ENCODE measurements around the gene HIPK2. TPM values are rescaled to one million over a fixed set of nuclear protein-coding genes. Genes with fewer than 3 reads are reported as not detected.

Gene HIPK2
- polyA plus RNA-seq, 2 of the 4 experiments (the other 2 are of a cell fraction), result 11.3 to 12.1 TPM

DNA sequence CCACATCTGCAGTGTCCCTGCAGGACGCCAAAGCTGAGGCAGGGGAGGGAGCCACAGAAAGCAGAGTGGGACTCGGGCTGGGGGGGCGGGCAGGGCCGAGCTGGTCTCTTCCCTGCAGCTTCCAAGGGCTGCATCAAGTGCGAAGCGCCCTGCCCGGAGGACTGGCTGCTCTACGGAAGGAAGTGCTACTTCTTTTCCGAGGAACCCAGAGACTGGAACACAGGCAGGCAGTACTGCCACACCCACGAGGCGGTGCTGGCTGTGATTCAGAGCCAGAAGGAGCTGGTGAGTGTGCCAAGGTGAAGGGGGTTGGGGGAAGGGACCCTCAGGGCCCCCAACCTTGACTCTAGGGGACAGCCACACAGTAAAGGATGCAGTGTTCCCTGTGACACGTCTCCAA lies 237.6 kb downstream of the HIPK2 start (continued):
- TF ChIP-seq, protein P1, sequence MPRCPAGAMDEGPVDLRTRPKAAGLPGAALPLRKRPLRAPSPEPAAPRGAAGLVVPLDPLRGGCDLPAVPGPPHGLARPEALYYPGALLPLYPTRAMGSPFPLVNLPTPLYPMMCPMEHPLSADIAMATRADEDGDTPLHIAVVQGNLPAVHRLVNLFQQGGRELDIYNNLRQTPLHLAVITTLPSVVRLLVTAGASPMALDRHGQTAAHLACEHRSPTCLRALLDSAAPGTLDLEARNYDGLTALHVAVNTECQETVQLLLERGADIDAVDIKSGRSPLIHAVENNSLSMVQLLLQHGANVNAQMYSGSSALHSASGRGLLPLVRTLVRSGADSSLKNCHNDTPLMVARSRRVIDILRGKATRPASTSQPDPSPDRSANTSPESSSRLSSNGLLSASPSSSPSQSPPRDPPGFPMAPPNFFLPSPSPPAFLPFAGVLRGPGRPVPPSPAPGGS (IDR thresholded peaks at IDR 0.05), result no peak
- TF ChIP-seq CEBPB (IDR thresholded peaks at IDR 0.05) (no peak), NPAS2 (CRISPR knock-in tag; IDR thresholded peaks at IDR 0.05; ENCODE audit: borderline replicate concordance) (no peak), TP53 (CRISPR knock-in tag; IDR thresholded peaks at IDR 0.05) (no peak), CHD2 (IDR thresholded peaks at IDR 0.05; ENCODE audit: low read length, partially characterized antibody) (no peak), CBX8 (IDR thresholded peaks at IDR 0.05) (no peak), FOXS1 (CRISPR knock-in tag; IDR thresholded peaks at IDR 0.05) (no peak), RCOR1 (IDR thresholded peaks at IDR 0.05; ENCODE audit: low read depth, low read length) (no peak), JUNB (IDR thresholded peaks at IDR 0.05) (no peak), SREBF2 (IDR thresholded peaks at IDR 0.05) (no peak), EHF (CRISPR knock-in tag; IDR thresholded peaks at IDR 0.05) (no peak), KDM5A (IDR thresholded peaks at IDR 0.05) (no peak)

GRCh38 chr7:139538881-139539635 lies 238.7 kb downstream of the HIPK2 start:
- ChIA-PET POLR2A (no interaction called here), CTCF (interaction anchor here (1.5 kb wide), 1 partner anchor 27 kb away, joined by 4 read pairs; no protein-coding TSS in a partner anchor)
- WGBS (ENCODE audit: missing lambda C conversion rate), result 78% methylated on average over 8 of the region's 8 CpGs
- DNase-seq (ENCODE audit: low read depth in 1 of 2, low spot score in 1 of 2), result no peak
- no peak for FAIRE-seq
- Histone ChIP-seq H3K4me1 (no peaks in the 10 kb centered on the region), H3K27ac (no peak overlapping the region), H3K9me3 (no peaks in the 10 kb centered on the region), H3K4me2 (no peak overlapping the region), H3K4me3 (no peak overlapping the region)
- no peak for TF ChIP-seq GATA3 (IDR thresholded peaks at IDR 0.05; ENCODE audit: borderline replicate concordance)
- no peak for TF ChIP-seq KDM1A (IDR thresholded peaks at IDR 0.05; ENCODE audit: low read depth)
- no peak for TF ChIP-seq BHLHE40 (IDR thresholded peaks at IDR 0.05; ENCODE audit: low read depth, low read length)
- TF ChIP-seq, protein P2, sequence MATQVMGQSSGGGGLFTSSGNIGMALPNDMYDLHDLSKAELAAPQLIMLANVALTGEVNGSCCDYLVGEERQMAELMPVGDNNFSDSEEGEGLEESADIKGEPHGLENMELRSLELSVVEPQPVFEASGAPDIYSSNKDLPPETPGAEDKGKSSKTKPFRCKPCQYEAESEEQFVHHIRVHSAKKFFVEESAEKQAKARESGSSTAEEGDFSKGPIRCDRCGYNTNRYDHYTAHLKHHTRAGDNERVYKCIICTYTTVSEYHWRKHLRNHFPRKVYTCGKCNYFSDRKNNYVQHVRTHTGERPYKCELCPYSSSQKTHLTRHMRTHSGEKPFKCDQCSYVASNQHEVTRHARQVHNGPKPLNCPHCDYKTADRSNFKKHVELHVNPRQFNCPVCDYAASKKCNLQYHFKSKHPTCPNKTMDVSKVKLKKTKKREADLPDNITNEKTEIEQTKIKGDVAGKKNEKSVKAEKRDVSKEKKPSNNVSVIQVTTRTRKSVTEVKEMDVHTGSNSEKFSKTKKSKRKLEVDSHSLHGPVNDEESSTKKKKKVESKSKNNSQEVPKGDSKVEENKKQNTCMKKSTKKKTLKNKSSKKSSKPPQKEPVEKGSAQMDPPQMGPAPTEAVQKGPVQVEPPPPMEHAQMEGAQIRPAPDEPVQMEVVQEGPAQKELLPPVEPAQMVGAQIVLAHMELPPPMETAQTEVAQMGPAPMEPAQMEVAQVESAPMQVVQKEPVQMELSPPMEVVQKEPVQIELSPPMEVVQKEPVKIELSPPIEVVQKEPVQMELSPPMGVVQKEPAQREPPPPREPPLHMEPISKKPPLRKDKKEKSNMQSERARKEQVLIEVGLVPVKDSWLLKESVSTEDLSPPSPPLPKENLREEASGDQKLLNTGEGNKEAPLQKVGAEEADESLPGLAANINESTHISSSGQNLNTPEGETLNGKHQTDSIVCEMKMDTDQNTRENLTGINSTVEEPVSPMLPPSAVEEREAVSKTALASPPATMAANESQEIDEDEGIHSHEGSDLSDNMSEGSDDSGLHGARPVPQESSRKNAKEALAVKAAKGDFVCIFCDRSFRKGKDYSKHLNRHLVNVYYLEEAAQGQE (IDR thresholded peaks at IDR 0.05), result no peak
- TF ChIP-seq MYC (IDR thresholded peaks at IDR 0.05; ENCODE audit: borderline replicate concordance, low read length), result no peak
- no peak for TF ChIP-seq MAFK (IDR thresholded peaks at IDR 0.05; ENCODE audit: partially characterized antibody)
- TF ChIP-seq RNF2 (IDR thresholded peaks at IDR 0.05; ENCODE audit: borderline replicate concordance, low read depth), result no peak
- no peak for TF ChIP-seq NR3C1 (IDR thresholded peaks at IDR 0.05)
- no peak for TF ChIP-seq ZNF302 (CRISPR knock-in tag; IDR thresholded peaks at IDR 0.05)
- no peak for ATAC-seq

GRCh38 chr7:139536152-139536551 lies 241.6 kb downstream of the HIPK2 start:
- Histone ChIP-seq H3K4me1 (no peaks in the 10 kb centered on the region), H3K4me3 (no peak overlapping the region), H3K27ac (no peak overlapping the region), H3K4me2 (no peak overlapping the region), H3K9me3 (no peaks in the 10 kb centered on the region)
- 82% methylated on average over 8 of the region's 8 CpGs for WGBS (ENCODE audit: missing lambda C conversion rate)
- no peak for DNase-seq (ENCODE audit: low read depth in 1 of 2, low spot score in 1 of 2)
- ChIA-PET CTCF (interaction anchor here (1.6 kb wide), 1 partner anchor 466 kb away, joined by 3 read pairs; no protein-coding TSS in a partner anchor), POLR2A (no interaction called here)
- no peak for TF ChIP-seq FOSB (CRISPR knock-in tag; IDR thresholded peaks at IDR 0.05)
- no peak for TF ChIP-seq EP300 (IDR thresholded peaks at IDR 0.05)
- TF ChIP-seq MAZ (IDR thresholded peaks at IDR 0.05; ENCODE audit: borderline replicate concordance, low read depth, low read length), result no peak
- no peak for TF ChIP-seq CBX8 (IDR thresholded peaks at IDR 0.05)
- TF ChIP-seq, protein P3, sequence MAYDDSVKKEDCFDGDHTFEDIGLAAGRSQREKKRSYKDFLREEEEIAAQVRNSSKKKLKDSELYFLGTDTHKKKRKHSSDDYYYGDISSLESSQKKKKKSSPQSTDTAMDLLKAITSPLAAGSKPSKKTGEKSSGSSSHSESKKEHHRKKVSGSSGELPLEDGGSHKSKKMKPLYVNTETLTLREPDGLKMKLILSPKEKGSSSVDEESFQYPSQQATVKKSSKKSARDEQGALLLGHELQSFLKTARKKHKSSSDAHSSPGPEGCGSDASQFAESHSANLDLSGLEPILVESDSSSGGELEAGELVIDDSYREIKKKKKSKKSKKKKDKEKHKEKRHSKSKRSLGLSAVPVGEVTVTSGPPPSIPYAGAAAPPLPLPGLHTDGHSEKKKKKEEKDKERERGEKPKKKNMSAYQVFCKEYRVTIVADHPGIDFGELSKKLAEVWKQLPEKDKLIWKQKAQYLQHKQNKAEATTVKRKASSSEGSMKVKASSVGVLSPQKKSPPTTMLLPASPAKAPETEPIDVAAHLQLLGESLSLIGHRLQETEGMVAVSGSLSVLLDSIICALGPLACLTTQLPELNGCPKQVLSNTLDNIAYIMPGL (CRISPR knock-in tag; IDR thresholded peaks at IDR 0.05; ENCODE audit: borderline replicate concordance), result no peak
- no peak for TF ChIP-seq EHF (CRISPR knock-in tag; IDR thresholded peaks at IDR 0.05)
- no peak for TF ChIP-seq FOSL2 (IDR thresholded peaks at IDR 0.05)
- no peak for TF ChIP-seq FOSL2 (CRISPR knock-in tag; IDR thresholded peaks at IDR 0.05)
- no peak for TF ChIP-seq FOXS1 (CRISPR knock-in tag; IDR thresholded peaks at IDR 0.05)
- ATAC-seq, result no peak
- no peak for FAIRE-seq

Measured in A549 (cell line).